Cardiac fibroblast (primary cell): ENCODE measurements around the gene ARHGEF33.

Experiments
- DNase-seq, 2 donors: peaks; one replicate each; pipeline versions ENCODE4 v3.0.0 to v3.0.0-alpha.2; 2010; ENCODE audit warnings: low read depth in 2 of 2
- H3K4me3 ChIP-seq, 2 donors: replicated peaks in 1 of 2; 1 replicate in 1 of 2; 2 replicates in 1 of 2; pipeline ENCODE4 v1.5.1; 2011; ENCODE audit warnings: low read depth in 2 of 2, low read length in 2 of 2, mild to moderate bottlenecking in 2 of 2, moderate library complexity in 1 of 2
- TF ChIP-seq, protein P1 (sequence below): IDR thresholded peaks from one replicate; pipeline ENCODE4 v1.5.1; 2011; ENCODE audit warnings: low read depth, mild to moderate bottlenecking, low read length, inconsistent platforms

Gene ARHGEF33

DNA sequence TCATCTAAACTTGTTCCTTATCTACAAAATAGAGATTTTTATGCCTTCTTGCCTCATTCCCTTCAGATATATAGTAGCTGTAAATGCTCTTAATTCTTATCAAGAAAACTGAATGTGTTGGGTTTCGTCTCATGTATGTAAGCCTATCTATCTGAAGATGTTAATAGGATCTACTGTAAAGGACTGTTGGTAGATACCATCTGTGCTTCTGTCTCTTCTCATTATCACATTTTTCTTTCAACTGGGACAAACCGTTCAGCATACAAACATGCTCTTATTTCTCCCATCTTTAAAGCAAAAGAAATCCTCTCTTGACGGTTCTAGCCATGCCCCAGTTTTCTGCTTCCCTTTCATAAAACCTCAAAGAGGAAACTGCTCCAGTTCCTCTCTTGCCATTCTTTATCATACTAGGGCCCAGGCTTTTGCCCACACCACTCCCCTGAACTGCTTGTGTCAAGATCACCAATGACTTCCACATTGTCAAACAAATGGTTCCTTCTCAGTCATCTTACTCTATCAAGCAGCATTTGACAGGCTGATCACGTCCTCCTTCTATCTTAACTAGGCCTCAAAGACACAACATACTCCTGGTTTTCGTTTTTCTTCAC is 88.7 kb downstream of the ARHGEF33 start:
- DNase-seq, result no peak
- TF ChIP-seq, protein P1, sequence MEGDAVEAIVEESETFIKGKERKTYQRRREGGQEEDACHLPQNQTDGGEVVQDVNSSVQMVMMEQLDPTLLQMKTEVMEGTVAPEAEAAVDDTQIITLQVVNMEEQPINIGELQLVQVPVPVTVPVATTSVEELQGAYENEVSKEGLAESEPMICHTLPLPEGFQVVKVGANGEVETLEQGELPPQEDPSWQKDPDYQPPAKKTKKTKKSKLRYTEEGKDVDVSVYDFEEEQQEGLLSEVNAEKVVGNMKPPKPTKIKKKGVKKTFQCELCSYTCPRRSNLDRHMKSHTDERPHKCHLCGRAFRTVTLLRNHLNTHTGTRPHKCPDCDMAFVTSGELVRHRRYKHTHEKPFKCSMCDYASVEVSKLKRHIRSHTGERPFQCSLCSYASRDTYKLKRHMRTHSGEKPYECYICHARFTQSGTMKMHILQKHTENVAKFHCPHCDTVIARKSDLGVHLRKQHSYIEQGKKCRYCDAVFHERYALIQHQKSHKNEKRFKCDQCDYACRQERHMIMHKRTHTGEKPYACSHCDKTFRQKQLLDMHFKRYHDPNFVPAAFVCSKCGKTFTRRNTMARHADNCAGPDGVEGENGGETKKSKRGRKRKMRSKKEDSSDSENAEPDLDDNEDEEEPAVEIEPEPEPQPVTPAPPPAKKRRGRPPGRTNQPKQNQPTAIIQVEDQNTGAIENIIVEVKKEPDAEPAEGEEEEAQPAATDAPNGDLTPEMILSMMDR, result no peak
- H3K4me3 ChIP-seq, result no peak overlapping the region

DNA sequence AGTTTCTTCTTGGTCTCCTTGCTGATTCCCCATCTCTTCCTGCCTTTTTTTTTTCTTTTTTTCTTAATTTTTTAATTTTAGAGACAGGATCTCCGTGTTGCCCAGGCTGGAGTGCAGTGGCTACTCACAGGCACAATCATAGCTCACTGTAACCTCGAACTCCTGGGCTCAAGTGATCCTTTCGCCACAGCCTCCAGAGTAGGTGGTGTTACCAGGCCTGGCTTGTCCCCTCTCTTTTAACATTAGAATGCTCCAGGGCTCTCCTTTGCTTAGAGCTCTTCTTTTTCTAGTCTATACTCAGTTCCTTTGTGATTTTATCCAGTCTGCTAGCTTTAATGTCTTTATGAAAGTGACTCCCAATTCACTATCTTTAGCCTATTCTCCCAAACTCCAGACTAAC is 89.2 kb downstream of the ARHGEF33 start:
- no peak overlapping the region for H3K4me3 ChIP-seq
- DNase-seq, result no peak
- TF ChIP-seq, protein P1, result no peak

DNA sequence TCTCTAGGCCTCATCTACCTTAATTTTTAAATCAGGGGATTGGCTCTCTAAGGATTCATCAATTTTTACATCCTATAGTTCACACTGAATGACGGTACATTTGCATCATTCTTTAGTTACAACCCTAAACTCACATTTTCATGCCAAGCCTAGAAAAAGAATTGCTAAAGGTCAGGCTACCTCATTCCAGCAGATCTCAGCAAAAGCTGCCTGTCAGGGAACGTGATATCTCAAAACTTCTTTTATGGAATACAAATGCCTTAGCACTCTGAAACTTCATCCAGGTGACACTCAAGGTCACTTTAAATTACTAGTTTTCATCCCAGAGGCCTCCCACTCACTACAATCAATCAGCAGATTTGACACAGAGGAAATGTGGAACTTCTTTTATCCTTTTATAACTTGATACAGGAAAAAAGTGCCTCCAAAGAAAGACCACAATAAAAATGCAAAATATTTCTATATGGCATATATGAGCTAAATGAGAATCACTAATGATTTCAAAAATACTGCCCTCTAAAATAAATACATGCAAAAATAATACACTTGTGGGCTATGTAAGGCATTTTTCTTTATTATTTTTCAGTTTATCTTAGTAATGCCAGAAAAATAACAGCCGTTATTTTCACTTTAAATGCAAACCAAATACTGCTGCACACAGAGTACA is 91.5 kb downstream of the ARHGEF33 start:
- TF ChIP-seq, protein P1, result no peak
- no peak overlapping the region for H3K4me3 ChIP-seq
- no peak for DNase-seq

DNA sequence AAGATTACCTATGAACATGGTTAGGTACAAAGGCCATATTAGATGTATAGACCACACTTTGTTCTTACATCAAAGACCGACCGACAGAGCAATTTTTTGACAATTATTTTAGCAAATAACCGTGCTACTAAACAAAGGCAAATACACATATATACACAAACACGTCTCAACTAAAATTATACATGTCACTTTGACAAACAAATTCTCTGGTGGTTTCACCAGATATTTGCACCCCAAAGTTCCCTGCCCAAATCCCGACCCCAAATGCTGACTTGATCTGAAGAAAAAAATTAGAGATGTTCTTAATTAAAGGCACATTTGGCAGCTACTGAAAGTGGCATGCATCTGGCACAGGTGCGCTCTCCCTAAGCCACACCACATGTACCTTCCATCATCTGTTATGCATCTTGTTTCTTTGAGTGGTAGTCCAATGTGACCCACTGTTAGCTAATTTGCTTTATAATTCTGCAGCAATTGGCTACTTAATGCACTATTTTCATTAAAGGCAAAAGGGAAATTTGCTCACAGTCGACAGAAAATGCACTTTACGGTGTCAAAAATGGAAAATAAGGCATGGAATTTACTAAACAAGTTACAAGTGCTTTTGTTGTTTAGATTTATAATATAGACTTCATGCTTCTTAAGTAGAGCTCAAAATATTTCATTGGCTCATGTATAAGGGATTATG is 92.1 kb downstream of the ARHGEF33 start:
- DNase-seq, result no peak
- TF ChIP-seq, protein P1, result no peak
- H3K4me3 ChIP-seq, result no peak overlapping the region

DNA sequence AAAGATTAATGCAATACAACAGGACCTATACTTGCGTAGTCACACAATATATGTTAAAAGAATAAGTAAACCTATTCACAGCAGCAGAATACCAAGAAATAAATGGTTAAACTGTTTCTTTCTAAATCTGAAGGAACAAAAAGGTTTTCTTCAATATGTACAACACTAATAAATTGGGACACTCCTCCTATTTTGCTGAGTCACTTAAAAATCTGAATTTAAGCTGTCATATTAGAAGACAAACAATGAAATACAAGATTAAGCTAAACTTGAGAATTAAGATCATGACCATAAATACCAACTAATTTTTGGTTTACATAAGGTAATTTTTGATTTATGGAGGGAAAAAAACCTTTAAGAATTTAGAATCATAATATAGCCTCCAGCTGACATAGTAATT is 92.8 kb downstream of the ARHGEF33 start:
- no peak for DNase-seq
- no peak overlapping the region for H3K4me3 ChIP-seq
- TF ChIP-seq, protein P1, result no peak

DNA sequence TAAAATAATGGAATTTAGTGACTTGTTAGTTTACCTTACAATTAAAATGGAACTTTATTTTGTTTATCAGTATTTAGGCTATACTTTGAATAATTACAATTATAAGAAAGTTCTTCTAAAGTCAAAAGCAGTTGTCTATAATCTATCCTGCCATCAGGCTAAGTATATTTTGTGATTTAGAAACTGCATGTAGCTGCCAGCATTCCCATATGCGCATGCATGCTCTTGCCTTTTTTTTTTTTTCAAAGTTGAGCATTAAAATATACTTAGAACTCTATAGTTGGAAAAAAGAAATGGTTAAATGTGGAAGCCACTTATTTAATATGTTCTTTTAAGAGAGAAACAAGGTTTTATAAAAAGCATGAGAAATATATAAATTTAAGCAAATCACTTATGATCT is 99.0 kb downstream of the ARHGEF33 start:
- no peak for DNase-seq
- H3K4me3 ChIP-seq, result no peak overlapping the region
- TF ChIP-seq, protein P1, result no peak
